Measurements from ENCODE around the gene ZNF263.
"Not testable (repeated sequence)": the region's sequence is repeated elsewhere in the genome, so short reads cannot be mapped to it uniquely, and the experiment has no call there.

ZNF263 gene

GRCh38 chr16:3256146-3256865 lies 27.0 kb upstream of the ZNF263 start, which contains the start of gene MEFV:
Gene MEFV, minus strand, starts transcription at chr16:3256633. Its CDS starts 46 bp downstream, at chr16:3256587.
- no peaks in the 10 kb centered on the region for H3K36me3 ChIP-seq (ENCODE audit: insufficient read depth, low read length)
- no peaks in the 10 kb centered on the region for H3K4me1 ChIP-seq (ENCODE audit: insufficient read depth, low read length)
- H3K9me3 ChIP-seq (ENCODE audit: control insufficient read depth, insufficient read depth, low read length), result no peaks in the 10 kb centered on the region
- H3K9ac ChIP-seq (ENCODE audit: low read depth, low read length), result no peak within 1 kb of the TSS

GRCh38 chr16:3256866-3257465 lies 26.3 kb upstream of the ZNF263 start:
- Histone ChIP-seq H3K4me1 (ENCODE audit: insufficient read depth, low read length) (no peaks in the 10 kb centered on the region), H3K9me3 (ENCODE audit: control insufficient read depth, insufficient read depth, low read length) (no peaks in the 10 kb centered on the region), H3K9ac (ENCODE audit: low read depth, low read length) (no peak overlapping the region), H3K36me3 (ENCODE audit: insufficient read depth, low read length) (no peaks in the 10 kb centered on the region)

- H3K36me3 ChIP-seq (ENCODE audit: insufficient read depth, low read length), result no peaks in the 10 kb centered on the region
- no peaks in the 10 kb centered on the region for H3K4me1 ChIP-seq (ENCODE audit: insufficient read depth, low read length)
- no peak overlapping the region for H3K9ac ChIP-seq (ENCODE audit: low read depth, low read length)
- no peaks in the 10 kb centered on the region for H3K9me3 ChIP-seq (ENCODE audit: control insufficient read depth, insufficient read depth, low read length)
Measured at GRCh38 chr16:3259836-3260235, 23.5 kb upstream of the ZNF263 start.

GRCh38 chr16:3262517-3262916 lies 20.8 kb upstream of the ZNF263 start:
- Histone ChIP-seq H3K4me1 (ENCODE audit: insufficient read depth, low read length) (no peaks in the 10 kb centered on the region), H3K9me3 (ENCODE audit: control insufficient read depth, insufficient read depth, low read length) (peaks cover 2% of the 10 kb centered on the region; the same call in 1 of the 2 replicates), H3K36me3 (ENCODE audit: insufficient read depth, low read length) (no peaks in the 10 kb centered on the region), H3K9ac (ENCODE audit: low read depth, low read length) (no peak overlapping the region)

GRCh38 chr16:3264137-3265036 lies 18.9 kb upstream of the ZNF263 start:
- Histone ChIP-seq H3K9me3 (ENCODE audit: control insufficient read depth, insufficient read depth, low read length) (peaks cover 2% of the 10 kb centered on the region; the same call in 1 of the 2 replicates), H3K9ac (ENCODE audit: low read depth, low read length) (peak overlapping the region; percentile 58; the same call in 1 of the 2 replicates), H3K4me1 (ENCODE audit: insufficient read depth, low read length) (no peaks in the 10 kb centered on the region), H3K36me3 (ENCODE audit: insufficient read depth, low read length) (no peaks in the 10 kb centered on the region)

GRCh38 chr16:3266873-3267537 lies 16.3 kb upstream of the ZNF263 start:
- Histone ChIP-seq H3K4me1 (ENCODE audit: insufficient read depth, low read length) (no peaks in the 10 kb centered on the region), H3K36me3 (ENCODE audit: insufficient read depth, low read length) (no peaks in the 10 kb centered on the region), H3K9ac (ENCODE audit: low read depth, low read length) (no peak overlapping the region), H3K9me3 (ENCODE audit: control insufficient read depth, insufficient read depth, low read length) (peaks cover 2% of the 10 kb centered on the region; the same call in 1 of the 2 replicates)

GRCh38 chr16:3268294-3268693 lies 15.0 kb upstream of the ZNF263 start:
- peaks cover 2% of the 10 kb centered on the region; the same call in 1 of the 2 replicates for H3K9me3 ChIP-seq (ENCODE audit: control insufficient read depth, insufficient read depth, low read length)
- H3K4me1 ChIP-seq (ENCODE audit: insufficient read depth, low read length), result no peaks in the 10 kb centered on the region
- H3K9ac ChIP-seq (ENCODE audit: low read depth, low read length), result no peak overlapping the region
- H3K36me3 ChIP-seq (ENCODE audit: insufficient read depth, low read length), result no peaks in the 10 kb centered on the region

- H3K9ac ChIP-seq (ENCODE audit: low read depth, low read length); H3K36me3 ChIP-seq (ENCODE audit: insufficient read depth, low read length); H3K4me1 ChIP-seq (ENCODE audit: insufficient read depth, low read length); H3K9me3 ChIP-seq (ENCODE audit: control insufficient read depth, insufficient read depth, low read length): not testable (repeated sequence)
Measured at GRCh38 chr16:3270718-3271117, 12.6 kb upstream of the ZNF263 start.

GRCh38 chr16:3271281-3271680 lies 12.0 kb upstream of the ZNF263 start:
- H3K9ac ChIP-seq (ENCODE audit: low read depth, low read length); H3K9me3 ChIP-seq (ENCODE audit: control insufficient read depth, insufficient read depth, low read length); H3K4me1 ChIP-seq (ENCODE audit: insufficient read depth, low read length); H3K36me3 ChIP-seq (ENCODE audit: insufficient read depth, low read length): not testable (repeated sequence)

- Histone ChIP-seq H3K4me1 (ENCODE audit: insufficient read depth, low read length) (no peaks in the 10 kb centered on the region), H3K9me3 (ENCODE audit: control insufficient read depth, insufficient read depth, low read length) (no peaks in the 10 kb centered on the region), H3K36me3 (ENCODE audit: insufficient read depth, low read length) (no peaks in the 10 kb centered on the region; the same call in 1 of the 2 replicates), H3K9ac (ENCODE audit: low read depth, low read length) (no peak overlapping the region)
Measured at GRCh38 chr16:3274490-3274889, 8.8 kb upstream of the ZNF263 start.

GRCh38 chr16:3274947-3275346 lies 8.3 kb upstream of the ZNF263 start:
- Histone ChIP-seq H3K9me3 (ENCODE audit: control insufficient read depth, insufficient read depth, low read length) (no peaks in the 10 kb centered on the region), H3K4me1 (ENCODE audit: insufficient read depth, low read length) (no peaks in the 10 kb centered on the region), H3K36me3 (ENCODE audit: insufficient read depth, low read length) (no peaks in the 10 kb centered on the region; the same call in 1 of the 2 replicates), H3K9ac (ENCODE audit: low read depth, low read length) (no peak overlapping the region)

GRCh38 chr16:3276679-3277078 lies 6.6 kb upstream of the ZNF263 start:
- H3K36me3 ChIP-seq (ENCODE audit: insufficient read depth, low read length), result no peaks in the 10 kb centered on the region; the same call in 1 of the 2 replicates
- no peak overlapping the region for H3K9ac ChIP-seq (ENCODE audit: low read depth, low read length)
- no peaks in the 10 kb centered on the region for H3K9me3 ChIP-seq (ENCODE audit: control insufficient read depth, insufficient read depth, low read length)
- no peaks in the 10 kb centered on the region for H3K4me1 ChIP-seq (ENCODE audit: insufficient read depth, low read length)

- H3K9me3 ChIP-seq (ENCODE audit: control insufficient read depth, insufficient read depth, low read length), result peaks cover 7% of the 10 kb centered on the region
- no peak overlapping the region for H3K9ac ChIP-seq (ENCODE audit: low read depth, low read length)
- H3K36me3 ChIP-seq (ENCODE audit: insufficient read depth, low read length), result peaks cover 7% of the 10 kb centered on the region; the same call in 1 of the 2 replicates
- peaks cover 2% of the 10 kb centered on the region; the same call in 1 of the 2 replicates for H3K4me1 ChIP-seq (ENCODE audit: insufficient read depth, low read length)
Measured at GRCh38 chr16:3281222-3281820, 2.0 kb upstream of the ZNF263 start.
